ENCODE data around the gene DHRS4.
"Not testable (repeated sequence)": the region's sequence is repeated elsewhere in the genome, so short reads cannot be mapped to it uniquely, and the experiment has no call there.

DNA sequence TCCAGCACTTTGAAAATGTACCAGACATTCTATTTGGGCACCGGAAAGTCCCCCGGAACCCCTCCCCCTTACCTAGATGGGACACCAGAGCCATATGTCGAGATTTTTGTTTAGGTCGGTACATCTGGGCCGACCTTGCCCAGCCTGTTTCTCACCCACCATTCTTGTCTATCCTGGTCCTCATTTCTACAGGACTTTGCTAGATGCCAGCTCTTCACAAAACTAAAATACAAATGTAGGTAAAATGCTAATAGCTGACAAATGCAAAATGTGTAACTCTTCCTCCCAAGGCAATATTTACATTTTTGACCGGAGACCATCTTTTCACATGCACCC lies 677 bp downstream of the DHRS4 start:
- TF ChIP-seq, protein P1, sequence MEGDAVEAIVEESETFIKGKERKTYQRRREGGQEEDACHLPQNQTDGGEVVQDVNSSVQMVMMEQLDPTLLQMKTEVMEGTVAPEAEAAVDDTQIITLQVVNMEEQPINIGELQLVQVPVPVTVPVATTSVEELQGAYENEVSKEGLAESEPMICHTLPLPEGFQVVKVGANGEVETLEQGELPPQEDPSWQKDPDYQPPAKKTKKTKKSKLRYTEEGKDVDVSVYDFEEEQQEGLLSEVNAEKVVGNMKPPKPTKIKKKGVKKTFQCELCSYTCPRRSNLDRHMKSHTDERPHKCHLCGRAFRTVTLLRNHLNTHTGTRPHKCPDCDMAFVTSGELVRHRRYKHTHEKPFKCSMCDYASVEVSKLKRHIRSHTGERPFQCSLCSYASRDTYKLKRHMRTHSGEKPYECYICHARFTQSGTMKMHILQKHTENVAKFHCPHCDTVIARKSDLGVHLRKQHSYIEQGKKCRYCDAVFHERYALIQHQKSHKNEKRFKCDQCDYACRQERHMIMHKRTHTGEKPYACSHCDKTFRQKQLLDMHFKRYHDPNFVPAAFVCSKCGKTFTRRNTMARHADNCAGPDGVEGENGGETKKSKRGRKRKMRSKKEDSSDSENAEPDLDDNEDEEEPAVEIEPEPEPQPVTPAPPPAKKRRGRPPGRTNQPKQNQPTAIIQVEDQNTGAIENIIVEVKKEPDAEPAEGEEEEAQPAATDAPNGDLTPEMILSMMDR (IDR thresholded peaks at IDR 0.05): not testable (repeated sequence)
- TF ChIP-seq POLR2A, POLR2AphosphoS5 (IDR thresholded peaks at IDR 0.05): not testable (repeated sequence)
